GM23338 (cell line): ENCODE measurements around the gene DDX18.

Experiments
- CREB1 ChIP-seq: fragments of 250-450 bp; sonication (Bioruptor Pico); IDR thresholded peaks from 2 replicates; pipeline ENCODE4 v1.5.0; 2020; ENCODE audit warnings: low read depth, mild to moderate bottlenecking, moderate library complexity
- EZH2 ChIP-seq: fragments of 200-600 bp; sonication (generic); IDR thresholded peaks from one replicate; pipeline ENCODE4 v1.8.0; 2017; ENCODE audit warnings: antibody characterized with exemption, mild to moderate bottlenecking, low read depth; ENCODE audit not compliant: unreplicated experiment
- EZH2phosphoT487 ChIP-seq: fragments of 200-600 bp; sonication (generic); IDR thresholded peaks from one replicate; pipeline ENCODE4 v1.8.1; 2018; ENCODE audit warnings: antibody characterized with exemption; ENCODE audit not compliant: unreplicated experiment
- JUNB ChIP-seq: IDR thresholded peaks from one replicate; pipeline ENCODE4 v1.6.1; 2016; ENCODE audit warnings: antibody characterized with exemption; ENCODE audit not compliant: unreplicated experiment
- NANOG ChIP-seq: IDR thresholded peaks from 2 replicates; pipeline ENCODE4 v1.6.1; 2016; ENCODE audit warnings: antibody characterized with exemption, borderline replicate concordance
- POLR2AphosphoS5 ChIP-seq: IDR thresholded peaks from 2 replicates; pipeline ENCODE4 v1.6.1; 2016; ENCODE audit warnings: antibody characterized with exemption, low read depth
- STAT1 ChIP-seq: IDR thresholded peaks from one replicate; pipeline ENCODE4 v1.6.1; 2016; ENCODE audit warnings: antibody characterized with exemption; ENCODE audit not compliant: unreplicated experiment
- ZNF114 ChIP-seq: fragments of 250-450 bp; sonication (Bioruptor Pico); IDR thresholded peaks from 2 replicates; pipeline ENCODE4 v1.5.0; 2020; ENCODE audit warnings: mild to moderate bottlenecking, moderate library complexity
- ZNF331 ChIP-seq: fragments of 250-450 bp; sonication (Bioruptor Pico); IDR thresholded peaks from 2 replicates; pipeline ENCODE4 v1.5.0; 2020; ENCODE audit warnings: low read depth, mild to moderate bottlenecking, moderate library complexity
- TF ChIP-seq, protein P1 (sequence below): IDR thresholded peaks from one replicate; pipeline ENCODE4 v1.6.1; 2018; ENCODE audit warnings: antibody characterized with exemption; ENCODE audit not compliant: unreplicated experiment
- TF ChIP-seq, protein P2 (sequence below), 2 experiments: fragments of 200-600 bp in 1 of 2; sonication (generic) in 1 of 2; conservative IDR thresholded peaks; 2 replicates each; pipeline versions ENCODE4 v1.5.1 to v1.6.1; 2016 to 2017; ENCODE audit warnings: antibody characterized with exemption in 2 of 2, low read depth in 2 of 2, mild to moderate bottlenecking in 2 of 2, moderate library complexity in 1 of 2
- TF ChIP-seq, protein P3 (sequence below): IDR thresholded peaks from 2 replicates; pipeline ENCODE4 v1.6.1; 2016; ENCODE audit warnings: antibody characterized with exemption
- TF ChIP-seq, protein P4 (sequence below): fragments of 250-450 bp; sonication (Bioruptor Pico); IDR thresholded peaks from 2 replicates; pipeline ENCODE4 v1.5.0; 2020; ENCODE audit warnings: mild to moderate bottlenecking, moderate library complexity

DNA sequence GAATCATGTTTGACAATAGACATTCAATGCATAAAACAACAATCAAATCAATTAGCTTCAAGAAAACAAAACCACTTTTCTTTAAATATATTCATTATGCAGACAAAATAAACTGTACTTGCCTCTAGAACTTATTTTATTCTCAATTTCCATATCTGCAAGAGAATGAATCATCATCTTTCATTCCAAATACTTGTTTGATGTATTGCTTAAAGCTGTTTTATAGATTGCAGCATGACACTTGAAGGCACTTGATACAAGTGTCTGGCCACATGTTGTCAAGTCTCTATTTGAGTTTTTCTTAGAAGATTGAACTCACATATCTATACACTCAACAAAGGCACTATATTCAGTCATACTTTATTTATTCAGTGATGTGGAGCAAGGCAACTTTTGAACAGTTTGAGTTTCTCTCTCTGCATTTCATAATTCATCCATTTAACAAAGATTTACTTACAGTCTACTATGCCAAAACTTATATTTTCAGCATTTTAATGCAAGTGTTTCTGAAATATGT is 38.7 kb upstream of the DDX18 start:
- no peak for TF ChIP-seq CREB1 (CRISPR knock-in tag)
- TF ChIP-seq, protein P1, sequence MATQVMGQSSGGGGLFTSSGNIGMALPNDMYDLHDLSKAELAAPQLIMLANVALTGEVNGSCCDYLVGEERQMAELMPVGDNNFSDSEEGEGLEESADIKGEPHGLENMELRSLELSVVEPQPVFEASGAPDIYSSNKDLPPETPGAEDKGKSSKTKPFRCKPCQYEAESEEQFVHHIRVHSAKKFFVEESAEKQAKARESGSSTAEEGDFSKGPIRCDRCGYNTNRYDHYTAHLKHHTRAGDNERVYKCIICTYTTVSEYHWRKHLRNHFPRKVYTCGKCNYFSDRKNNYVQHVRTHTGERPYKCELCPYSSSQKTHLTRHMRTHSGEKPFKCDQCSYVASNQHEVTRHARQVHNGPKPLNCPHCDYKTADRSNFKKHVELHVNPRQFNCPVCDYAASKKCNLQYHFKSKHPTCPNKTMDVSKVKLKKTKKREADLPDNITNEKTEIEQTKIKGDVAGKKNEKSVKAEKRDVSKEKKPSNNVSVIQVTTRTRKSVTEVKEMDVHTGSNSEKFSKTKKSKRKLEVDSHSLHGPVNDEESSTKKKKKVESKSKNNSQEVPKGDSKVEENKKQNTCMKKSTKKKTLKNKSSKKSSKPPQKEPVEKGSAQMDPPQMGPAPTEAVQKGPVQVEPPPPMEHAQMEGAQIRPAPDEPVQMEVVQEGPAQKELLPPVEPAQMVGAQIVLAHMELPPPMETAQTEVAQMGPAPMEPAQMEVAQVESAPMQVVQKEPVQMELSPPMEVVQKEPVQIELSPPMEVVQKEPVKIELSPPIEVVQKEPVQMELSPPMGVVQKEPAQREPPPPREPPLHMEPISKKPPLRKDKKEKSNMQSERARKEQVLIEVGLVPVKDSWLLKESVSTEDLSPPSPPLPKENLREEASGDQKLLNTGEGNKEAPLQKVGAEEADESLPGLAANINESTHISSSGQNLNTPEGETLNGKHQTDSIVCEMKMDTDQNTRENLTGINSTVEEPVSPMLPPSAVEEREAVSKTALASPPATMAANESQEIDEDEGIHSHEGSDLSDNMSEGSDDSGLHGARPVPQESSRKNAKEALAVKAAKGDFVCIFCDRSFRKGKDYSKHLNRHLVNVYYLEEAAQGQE, result no peak
- TF ChIP-seq, protein P2, sequence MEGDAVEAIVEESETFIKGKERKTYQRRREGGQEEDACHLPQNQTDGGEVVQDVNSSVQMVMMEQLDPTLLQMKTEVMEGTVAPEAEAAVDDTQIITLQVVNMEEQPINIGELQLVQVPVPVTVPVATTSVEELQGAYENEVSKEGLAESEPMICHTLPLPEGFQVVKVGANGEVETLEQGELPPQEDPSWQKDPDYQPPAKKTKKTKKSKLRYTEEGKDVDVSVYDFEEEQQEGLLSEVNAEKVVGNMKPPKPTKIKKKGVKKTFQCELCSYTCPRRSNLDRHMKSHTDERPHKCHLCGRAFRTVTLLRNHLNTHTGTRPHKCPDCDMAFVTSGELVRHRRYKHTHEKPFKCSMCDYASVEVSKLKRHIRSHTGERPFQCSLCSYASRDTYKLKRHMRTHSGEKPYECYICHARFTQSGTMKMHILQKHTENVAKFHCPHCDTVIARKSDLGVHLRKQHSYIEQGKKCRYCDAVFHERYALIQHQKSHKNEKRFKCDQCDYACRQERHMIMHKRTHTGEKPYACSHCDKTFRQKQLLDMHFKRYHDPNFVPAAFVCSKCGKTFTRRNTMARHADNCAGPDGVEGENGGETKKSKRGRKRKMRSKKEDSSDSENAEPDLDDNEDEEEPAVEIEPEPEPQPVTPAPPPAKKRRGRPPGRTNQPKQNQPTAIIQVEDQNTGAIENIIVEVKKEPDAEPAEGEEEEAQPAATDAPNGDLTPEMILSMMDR (conservative IDR thresholded peaks at IDR 0.05; ENCODE audit: low read depth in 2 of 2), result no peak
- no peak for TF ChIP-seq POLR2AphosphoS5
- TF ChIP-seq EZH2, result no peak
- no peak for TF ChIP-seq EZH2phosphoT487
- no peak for TF ChIP-seq NANOG
- TF ChIP-seq JUNB, result no peak
- TF ChIP-seq, protein P3, sequence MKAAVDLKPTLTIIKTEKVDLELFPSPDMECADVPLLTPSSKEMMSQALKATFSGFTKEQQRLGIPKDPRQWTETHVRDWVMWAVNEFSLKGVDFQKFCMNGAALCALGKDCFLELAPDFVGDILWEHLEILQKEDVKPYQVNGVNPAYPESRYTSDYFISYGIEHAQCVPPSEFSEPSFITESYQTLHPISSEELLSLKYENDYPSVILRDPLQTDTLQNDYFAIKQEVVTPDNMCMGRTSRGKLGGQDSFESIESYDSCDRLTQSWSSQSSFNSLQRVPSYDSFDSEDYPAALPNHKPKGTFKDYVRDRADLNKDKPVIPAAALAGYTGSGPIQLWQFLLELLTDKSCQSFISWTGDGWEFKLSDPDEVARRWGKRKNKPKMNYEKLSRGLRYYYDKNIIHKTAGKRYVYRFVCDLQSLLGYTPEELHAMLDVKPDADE, result no peak
- no peak for TF ChIP-seq ZNF114 (CRISPR knock-in tag)
- no peak for TF ChIP-seq STAT1
- TF ChIP-seq ZNF331 (CRISPR knock-in tag), result no peak
- TF ChIP-seq, protein P4, sequence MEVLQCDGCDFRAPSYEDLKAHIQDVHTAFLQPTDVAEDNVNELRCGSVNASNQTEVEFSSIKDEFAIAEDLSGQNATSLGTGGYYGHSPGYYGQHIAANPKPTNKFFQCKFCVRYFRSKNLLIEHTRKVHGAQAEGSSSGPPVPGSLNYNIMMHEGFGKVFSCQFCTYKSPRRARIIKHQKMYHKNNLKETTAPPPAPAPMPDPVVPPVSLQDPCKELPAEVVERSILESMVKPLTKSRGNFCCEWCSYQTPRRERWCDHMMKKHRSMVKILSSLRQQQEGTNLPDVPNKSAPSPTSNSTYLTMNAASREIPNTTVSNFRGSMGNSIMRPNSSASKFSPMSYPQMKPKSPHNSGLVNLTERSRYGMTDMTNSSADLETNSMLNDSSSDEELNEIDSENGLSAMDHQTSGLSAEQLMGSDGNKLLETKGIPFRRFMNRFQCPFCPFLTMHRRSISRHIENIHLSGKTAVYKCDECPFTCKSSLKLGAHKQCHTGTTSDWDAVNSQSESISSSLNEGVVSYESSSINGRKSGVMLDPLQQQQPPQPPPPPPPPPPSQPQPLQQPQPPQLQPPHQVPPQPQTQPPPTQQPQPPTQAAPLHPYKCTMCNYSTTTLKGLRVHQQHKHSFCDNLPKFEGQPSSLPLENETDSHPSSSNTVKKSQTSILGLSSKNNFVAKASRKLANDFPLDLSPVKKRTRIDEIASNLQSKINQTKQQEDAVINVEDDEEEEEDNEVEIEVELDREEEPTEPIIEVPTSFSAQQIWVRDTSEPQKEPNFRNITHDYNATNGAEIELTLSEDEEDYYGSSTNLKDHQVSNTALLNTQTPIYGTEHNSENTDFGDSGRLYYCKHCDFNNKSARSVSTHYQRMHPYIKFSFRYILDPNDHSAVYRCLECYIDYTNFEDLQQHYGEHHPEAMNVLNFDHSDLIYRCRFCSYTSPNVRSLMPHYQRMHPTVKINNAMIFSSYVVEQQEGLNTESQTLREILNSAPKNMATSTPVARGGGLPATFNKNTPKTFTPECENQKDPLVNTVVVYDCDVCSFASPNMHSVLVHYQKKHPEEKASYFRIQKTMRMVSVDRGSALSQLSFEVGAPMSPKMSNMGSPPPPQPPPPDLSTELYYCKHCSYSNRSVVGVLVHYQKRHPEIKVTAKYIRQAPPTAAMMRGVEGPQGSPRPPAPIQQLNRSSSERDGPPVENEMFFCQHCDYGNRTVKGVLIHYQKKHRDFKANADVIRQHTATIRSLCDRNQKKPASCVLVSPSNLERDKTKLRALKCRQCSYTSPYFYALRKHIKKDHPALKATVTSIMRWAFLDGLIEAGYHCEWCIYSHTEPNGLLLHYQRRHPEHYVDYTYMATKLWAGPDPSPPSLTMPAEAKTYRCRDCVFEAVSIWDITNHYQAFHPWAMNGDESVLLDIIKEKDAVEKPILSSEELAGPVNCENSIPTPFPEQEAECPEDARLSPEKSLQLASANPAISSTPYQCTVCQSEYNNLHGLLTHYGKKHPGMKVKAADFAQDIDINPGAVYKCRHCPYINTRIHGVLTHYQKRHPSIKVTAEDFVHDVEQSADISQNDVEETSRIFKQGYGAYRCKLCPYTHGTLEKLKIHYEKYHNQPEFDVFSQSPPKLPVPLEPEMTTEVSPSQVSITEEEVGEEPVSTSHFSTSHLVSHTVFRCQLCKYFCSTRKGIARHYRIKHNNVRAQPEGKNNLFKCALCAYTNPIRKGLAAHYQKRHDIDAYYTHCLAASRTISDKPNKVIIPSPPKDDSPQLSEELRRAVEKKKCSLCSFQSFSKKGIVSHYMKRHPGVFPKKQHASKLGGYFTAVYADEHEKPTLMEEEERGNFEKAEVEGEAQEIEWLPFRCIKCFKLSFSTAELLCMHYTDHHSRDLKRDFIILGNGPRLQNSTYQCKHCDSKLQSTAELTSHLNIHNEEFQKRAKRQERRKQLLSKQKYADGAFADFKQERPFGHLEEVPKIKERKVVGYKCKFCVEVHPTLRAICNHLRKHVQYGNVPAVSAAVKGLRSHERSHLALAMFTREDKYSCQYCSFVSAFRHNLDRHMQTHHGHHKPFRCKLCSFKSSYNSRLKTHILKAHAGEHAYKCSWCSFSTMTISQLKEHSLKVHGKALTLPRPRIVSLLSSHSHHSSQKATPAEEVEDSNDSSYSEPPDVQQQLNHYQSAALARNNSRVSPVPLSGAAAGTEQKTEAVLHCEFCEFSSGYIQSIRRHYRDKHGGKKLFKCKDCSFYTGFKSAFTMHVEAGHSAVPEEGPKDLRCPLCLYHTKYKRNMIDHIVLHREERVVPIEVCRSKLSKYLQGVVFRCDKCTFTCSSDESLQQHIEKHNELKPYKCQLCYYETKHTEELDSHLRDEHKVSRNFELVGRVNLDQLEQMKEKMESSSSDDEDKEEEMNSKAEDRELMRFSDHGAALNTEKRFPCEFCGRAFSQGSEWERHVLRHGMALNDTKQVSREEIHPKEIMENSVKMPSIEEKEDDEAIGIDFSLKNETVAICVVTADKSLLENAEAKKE, result no peak
